GM12878 (cell line): ENCODE measurements around the gene HECTD2. TPM values are rescaled to one million over a fixed set of nuclear protein-coding genes. Genes with fewer than 3 reads are reported as not detected.
"Not testable (repeated sequence)": the region's sequence is repeated elsewhere in the genome, so short reads cannot be mapped to it uniquely, and the experiment has no call there.

ENCODE experiments used
- ATAC-seq: fragments of 200-7000 bp; cut with Tn5 transposase; 3 replicates; pipeline ENCODE4 v1.9.1; 2020; ENCODE audit warnings: mild to moderate bottlenecking, moderate library complexity
- BruUV-seq: library from RNA; stranded (reverse); fragments of 400-500 nt; replicated peaks from 2 replicates; lab custom pipeline; 2021; lab: Mats Ljungman, UMichigan
- CTCF ChIA-PET: fragments of 300-600 bp; sonication (Branson Sonifier 250); formaldehyde crosslinking; extraction: SDS; loops from one replicate; lab custom pipeline; 2021; ENCODE audit warnings: inconsistent platforms; lab: Yijun Ruan, JAX
- POLR2A ChIA-PET: fragments of 350-600 bp; formaldehyde crosslinking; extraction: SDS; loops from one replicate; lab custom pipeline; 2021; ENCODE audit warnings: inconsistent platforms; lab: Charles Lee
- RAD21 ChIA-PET: fragments of 300-600 bp; sonication (Branson Sonifier 250); formaldehyde crosslinking; loops from one replicate; lab custom pipeline; 2023; ENCODE audit warnings: antibody characterized with exemption; ENCODE audit not compliant: unreplicated experiment; lab: Charles Lee
- SMC1A ChIA-PET: fragments of 300-600 bp; sonication (Branson Sonifier 250); formaldehyde crosslinking; loops from one replicate; lab custom pipeline; 2023; ENCODE audit not compliant: unreplicated experiment, uncharacterized antibody; lab: Charles Lee
- DNase-seq: peaks from one replicate; pipeline ENCODE4 v3.0.0-alpha.2; 2011; ENCODE audit warnings: low read depth, low spot score
- FAIRE-seq: peaks from 3 replicates; lab custom pipeline; 2011; peaks lifted over from hg19 to GRCh38; lab: Jason Lieb, UNC
- H2AFZ ChIP-seq: 2 replicates; pipeline ENCODE4 v1.6.0; 2011; ENCODE audit warnings: low read depth, low read length, control low read depth; ENCODE audit not compliant: control insufficient read depth
- H3K27ac ChIP-seq: 2 replicates; pipeline ENCODE4 v1.5.1; 2011; ENCODE audit warnings: control low read depth; ENCODE audit not compliant: control insufficient read depth, insufficient read depth
- H3K27me3 ChIP-seq, 2 experiments: replicated peaks in 1 of 2; 2 replicates each; pipeline versions ENCODE4 v1.6.0 to v1.6.1; 2011; ENCODE audit warnings: low read length in 1 of 2; ENCODE audit not compliant: control insufficient read depth in 2 of 2, insufficient read depth in 2 of 2
- H3K36me3 ChIP-seq, 2 experiments: 2 replicates each; pipeline ENCODE4 v1.5.1; 2011; ENCODE audit warnings: low read length in 1 of 2; ENCODE audit not compliant: control insufficient read depth in 2 of 2, insufficient read depth in 2 of 2
- H3K4me1 ChIP-seq: 2 replicates; pipeline ENCODE4 v1.6.1; 2011; ENCODE audit warnings: mild to moderate bottlenecking, low read length, moderate library complexity, mixed read lengths; ENCODE audit not compliant: control insufficient read depth, insufficient read depth
- H3K4me2 ChIP-seq: 2 replicates; pipeline ENCODE4 v1.6.0; 2011; ENCODE audit warnings: control low read depth; ENCODE audit not compliant: control insufficient read depth, insufficient read depth
- H3K4me3 ChIP-seq: fragments of 200-600 bp; sonication (generic); 2 replicates; pipeline ENCODE4 v1.5.1; 2016
- H3K79me2 ChIP-seq: 2 replicates; pipeline ENCODE4 v1.6.0; 2011; ENCODE audit warnings: low read length; ENCODE audit not compliant: control insufficient read depth, insufficient read depth
- H3K9ac ChIP-seq: 2 replicates; pipeline ENCODE4 v1.8.0; 2011; ENCODE audit warnings: low read length, control low read depth, mixed read lengths; ENCODE audit not compliant: control insufficient read depth, insufficient read depth
- H3K9me3 ChIP-seq: replicated peaks from 3 replicates; pipeline ENCODE4 v1.5.1; 2011; ENCODE audit warnings: mild to moderate bottlenecking, low read length; ENCODE audit not compliant: control insufficient read depth, insufficient read depth
- H4K20me1 ChIP-seq: 2 replicates; pipeline ENCODE4 v1.6.0; 2011; ENCODE audit not compliant: control insufficient read depth, insufficient read depth
- CHD2 ChIP-seq: IDR thresholded peaks from 2 replicates; pipeline ENCODE4 v1.6.1; 2011; ENCODE audit warnings: low read depth, low read length, improper control_type of control experiment, borderline replicate concordance
- HDAC6 ChIP-seq: fragments of 200-600 bp; sonication (generic); IDR thresholded peaks from one replicate; pipeline ENCODE4 v1.8.0; 2017; ENCODE audit warnings: antibody characterized with exemption; ENCODE audit not compliant: unreplicated experiment
- IKZF1 ChIP-seq: fragments of 450-650 bp; conservative IDR thresholded peaks from 2 replicates; pipeline ENCODE4 v1.6.1; 2017; ENCODE audit warnings: antibody characterized with exemption, mild to moderate bottlenecking
- KDM1A ChIP-seq: fragments of 200-600 bp; sonication (generic); IDR thresholded peaks from 2 replicates; pipeline ENCODE4 v1.6.1; 2016; ENCODE audit warnings: borderline replicate concordance
- WGBS: methylation state at CpG from one replicate; pipeline ENCODE4 v1.1.6; 2016; ENCODE audit warnings: low lambda C conversion rate; ENCODE audit not compliant: insufficient replicate concordance, insufficient coverage; ENCODE audit errors: missing lambda C conversion rate; 5-methylcytosine and 5-hydroxymethylcytosine counted together
- in situ Hi-C: fragments of 300-500 bp; cut with MboI; formaldehyde crosslinking; loops from 9 replicates; pipeline ENCODE4 v1.14.3; 2018; ENCODE audit warnings: mixed read lengths
- intact Hi-C: fragments of 100-400 bp; cut with micrococcal nuclease; formaldehyde crosslinking; loops from one replicate; pipeline ENCODE4 v1.14.2; 2022; ENCODE audit not compliant: unreplicated experiment
- polyA plus RNA-seq, 11 experiments: library from polyadenylated mRNA; depleted of rRNA in 4 of 11; unstranded in 6 of 11; stranded (reverse) in 5 of 11; fragments of >200 nt; fragmentation: Nextera tagmentation in 4 of 11; fragmentation: Illumina TruSeq in 1 of 11; extraction: Ambion mirVana in 4 of 11; extraction: Trizol in 1 of 11; gene quantifications; 1 replicate in 1 of 11; 2 replicates in 10 of 11; pipeline versions ENCODE4 v1.2.1 to v1.2.3, GENCODE V29; 2011 to 2016; ENCODE audit warnings: inconsistent platforms in 2 of 11, missing spikeins in 2 of 11, low read depth in 1 of 11
- total RNA-seq, 4 experiments: library from RNA; depleted of rRNA in 3 of 4; stranded (reverse); fragments of >200 nt in 3 of 4; fragmentation: Illumina TruSeq in 1 of 4; extraction: Trizol in 1 of 4; gene quantifications; 2 replicates each; pipeline versions ENCODE4 v1.2.1 to v1.2.3, GENCODE V29; 2013 to 2021

HECTD2 gene
- total and polyA plus RNA-seq, 10 of the 15 experiments (the other 5 are each of a cell fraction or from before 2014, with no cell fraction given), result 0.87 to 3.0 (median 1.7) TPM

DNA sequence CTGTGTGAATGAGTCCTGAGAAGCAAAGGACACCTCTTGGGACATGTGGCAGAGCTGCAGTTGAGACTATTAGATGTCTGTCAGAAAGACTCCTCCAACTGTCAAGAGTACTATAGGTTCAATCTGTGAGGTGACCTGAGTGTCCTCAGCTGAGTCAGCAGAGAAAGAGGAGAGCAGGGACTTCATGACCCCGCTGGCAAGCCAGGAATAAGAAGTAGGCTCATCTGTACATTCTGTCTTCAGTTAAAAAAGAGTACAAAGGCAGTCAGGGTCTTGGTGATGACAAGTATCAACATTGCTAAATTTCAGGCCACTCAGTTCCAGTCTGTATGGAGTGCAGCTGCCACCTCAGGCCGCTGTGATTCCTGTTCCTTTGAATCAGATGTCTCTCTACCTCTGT lies 25.1 kb downstream of the HECTD2 start:
- FAIRE-seq (no peak), DNase-seq (no peak), ATAC-seq (no peak)
- H3K79me2 ChIP-seq, result no peaks in the 10 kb centered on the region
- in situ Hi-C loops, result no loop called here
- no peaks in the 10 kb centered on the region for H3K36me3 ChIP-seq
- no peak overlapping the region for H3K9ac ChIP-seq
- RAD21 ChIA-PET, result no interaction called here
- WGBS, result 49% methylated on average over 2 of the region's 2 CpGs
- no peaks in the 10 kb centered on the region for H3K4me1 ChIP-seq
- no peak overlapping the region for H3K27ac ChIP-seq
- intact Hi-C loops, result no loop called here
- POLR2A ChIA-PET, result interaction anchor here (1.0 kb wide), 1 partner anchor 15 kb away, joined by 4 read pairs; no protein-coding TSS in a partner anchor
- TF ChIP-seq HDAC6 (no peak), KDM1A (no peak), CHD2 (no peak), IKZF1 (no peak)
- H3K27me3 ChIP-seq, result no peaks in the 10 kb centered on the region
- H3K4me3 ChIP-seq, result no peak overlapping the region
- no TSS peak for BruUV-seq
- CTCF ChIA-PET, result no interaction called here
- no peak overlapping the region for H2AFZ ChIP-seq
- H3K4me2 ChIP-seq, result no peak overlapping the region
- H4K20me1 ChIP-seq, result no peaks in the 10 kb centered on the region
- SMC1A ChIA-PET, result interaction anchor here (0.7 to 1.5 kb wide), 3 partner anchors 21 to 382 kb away, joined by 3 to 4 read pairs (median 3); no protein-coding TSS in a partner anchor
- no peaks in the 10 kb centered on the region for H3K9me3 ChIP-seq

DNA sequence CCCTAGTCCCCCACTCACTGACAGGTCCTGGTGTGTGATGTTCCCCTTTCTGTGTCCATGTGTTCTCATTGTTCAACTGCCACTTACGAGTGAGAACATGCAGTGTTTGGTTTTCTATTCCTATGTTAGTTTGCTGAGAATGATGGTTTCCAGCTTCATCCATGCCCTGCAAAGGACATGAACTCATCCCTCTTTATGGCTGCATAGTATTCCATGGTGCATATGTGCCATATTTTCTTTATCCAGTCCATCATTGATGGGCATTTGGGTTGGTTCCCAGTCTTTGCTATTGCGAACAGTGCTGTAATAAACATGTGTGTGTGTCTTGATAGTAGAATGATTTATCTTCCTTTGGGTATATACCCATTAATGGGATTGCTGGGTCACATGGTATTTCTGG lies 28.1 kb downstream of the HECTD2 start:
- BruUV-seq, H3K27ac ChIP-seq, H3K27me3 ChIP-seq, DNase-seq, H3K79me2 ChIP-seq, RAD21 ChIA-PET, H4K20me1 ChIP-seq, H3K4me1 ChIP-seq, intact Hi-C loops, H3K4me3 ChIP-seq, H2AFZ ChIP-seq, CTCF ChIA-PET, SMC1A ChIA-PET, H3K9ac ChIP-seq, ATAC-seq, H3K36me3 ChIP-seq, POLR2A ChIA-PET, H3K9me3 ChIP-seq, H3K4me2 ChIP-seq, in situ Hi-C loops, FAIRE-seq: not testable (repeated sequence)
- WGBS, result 61% methylated on average over 2 of the region's 2 CpGs
